Gastrocnemius medialis (tissue), 4 donors: ENCODE results near the gene TPD52L1.

Experiments used
- POLR2A ChIP-seq, 2 donors: fragments of 450-650 bp; IDR thresholded peaks; one replicate each; pipeline ENCODE4 v1.6.1; 2017; ENCODE audit warnings: antibody characterized with exemption in 2 of 2, mild to moderate bottlenecking in 2 of 2, moderate library complexity in 2 of 2
- TF ChIP-seq, protein P1 (sequence below), 5 experiments: fragments of 450-650 bp in 3 of 5; fragments of 200-600 bp in 2 of 5; sonication (generic) in 2 of 5; IDR thresholded peaks in 4 of 5; conservative IDR thresholded peaks in 1 of 5; 1 replicate in 4 of 5; 2 replicates in 1 of 5; pipeline ENCODE4 v1.5.1; 2016 to 2019; ENCODE audit warnings: antibody characterized with exemption in 5 of 5, mild to moderate bottlenecking in 3 of 5, moderate library complexity in 3 of 5

DNA sequence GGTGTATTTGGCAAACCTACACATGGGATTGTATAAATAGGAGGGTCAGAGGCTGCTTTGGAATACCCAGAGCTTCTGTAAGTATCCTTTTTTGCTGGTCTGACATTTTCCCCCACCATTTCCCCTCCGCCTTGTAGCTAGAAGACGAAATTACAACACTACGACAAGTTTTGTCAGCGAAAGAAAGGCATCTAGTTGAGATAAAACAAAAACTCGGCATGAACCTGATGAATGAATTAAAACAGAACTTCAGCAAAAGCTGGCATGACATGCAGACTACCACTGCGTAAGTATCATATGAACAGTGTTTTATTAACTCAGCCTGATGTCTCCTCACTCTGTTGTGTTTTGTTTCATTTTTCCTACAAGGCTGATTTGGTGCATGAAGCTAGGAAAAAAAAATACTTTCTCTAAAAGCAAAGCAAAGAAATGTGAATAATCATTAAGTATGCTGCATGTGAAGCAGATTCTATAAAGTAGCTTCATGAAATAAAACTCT lies 75.5 kb downstream of the TPD52L1 start:
- TF ChIP-seq, protein P1, sequence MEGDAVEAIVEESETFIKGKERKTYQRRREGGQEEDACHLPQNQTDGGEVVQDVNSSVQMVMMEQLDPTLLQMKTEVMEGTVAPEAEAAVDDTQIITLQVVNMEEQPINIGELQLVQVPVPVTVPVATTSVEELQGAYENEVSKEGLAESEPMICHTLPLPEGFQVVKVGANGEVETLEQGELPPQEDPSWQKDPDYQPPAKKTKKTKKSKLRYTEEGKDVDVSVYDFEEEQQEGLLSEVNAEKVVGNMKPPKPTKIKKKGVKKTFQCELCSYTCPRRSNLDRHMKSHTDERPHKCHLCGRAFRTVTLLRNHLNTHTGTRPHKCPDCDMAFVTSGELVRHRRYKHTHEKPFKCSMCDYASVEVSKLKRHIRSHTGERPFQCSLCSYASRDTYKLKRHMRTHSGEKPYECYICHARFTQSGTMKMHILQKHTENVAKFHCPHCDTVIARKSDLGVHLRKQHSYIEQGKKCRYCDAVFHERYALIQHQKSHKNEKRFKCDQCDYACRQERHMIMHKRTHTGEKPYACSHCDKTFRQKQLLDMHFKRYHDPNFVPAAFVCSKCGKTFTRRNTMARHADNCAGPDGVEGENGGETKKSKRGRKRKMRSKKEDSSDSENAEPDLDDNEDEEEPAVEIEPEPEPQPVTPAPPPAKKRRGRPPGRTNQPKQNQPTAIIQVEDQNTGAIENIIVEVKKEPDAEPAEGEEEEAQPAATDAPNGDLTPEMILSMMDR (IDR thresholded peaks at IDR 0.05 in 4 of 5, conservative IDR thresholded peaks at IDR 0.05 in 1 of 5) = no peak
- no peak for TF ChIP-seq POLR2A (IDR thresholded peaks at IDR 0.05)
